ENCODE results near the gene UCK2.

DNA sequence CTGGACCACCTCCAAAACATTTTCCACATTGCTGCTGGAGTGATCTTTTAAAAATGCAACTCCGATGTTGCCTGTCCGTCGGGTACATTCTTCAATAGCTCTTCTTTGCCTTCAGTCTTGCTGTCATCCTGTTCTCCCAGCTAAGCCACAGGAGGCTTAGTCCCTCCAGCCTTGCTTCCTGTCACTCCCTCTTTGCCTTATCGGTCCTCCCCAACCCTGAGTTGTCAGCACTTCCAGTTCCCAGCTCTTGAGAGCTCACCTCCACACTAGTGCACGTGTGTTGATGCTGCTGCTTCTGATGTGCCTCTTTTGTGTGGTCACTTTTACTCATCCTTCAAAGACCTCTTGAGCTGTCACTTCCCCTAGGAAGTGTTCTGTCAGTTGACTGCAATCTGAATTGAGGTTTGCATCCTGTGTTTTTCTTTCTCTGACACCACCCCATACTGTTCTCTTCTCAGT is 15.3 kb downstream of the UCK2 start:
- TF ChIP-seq, protein P1, sequence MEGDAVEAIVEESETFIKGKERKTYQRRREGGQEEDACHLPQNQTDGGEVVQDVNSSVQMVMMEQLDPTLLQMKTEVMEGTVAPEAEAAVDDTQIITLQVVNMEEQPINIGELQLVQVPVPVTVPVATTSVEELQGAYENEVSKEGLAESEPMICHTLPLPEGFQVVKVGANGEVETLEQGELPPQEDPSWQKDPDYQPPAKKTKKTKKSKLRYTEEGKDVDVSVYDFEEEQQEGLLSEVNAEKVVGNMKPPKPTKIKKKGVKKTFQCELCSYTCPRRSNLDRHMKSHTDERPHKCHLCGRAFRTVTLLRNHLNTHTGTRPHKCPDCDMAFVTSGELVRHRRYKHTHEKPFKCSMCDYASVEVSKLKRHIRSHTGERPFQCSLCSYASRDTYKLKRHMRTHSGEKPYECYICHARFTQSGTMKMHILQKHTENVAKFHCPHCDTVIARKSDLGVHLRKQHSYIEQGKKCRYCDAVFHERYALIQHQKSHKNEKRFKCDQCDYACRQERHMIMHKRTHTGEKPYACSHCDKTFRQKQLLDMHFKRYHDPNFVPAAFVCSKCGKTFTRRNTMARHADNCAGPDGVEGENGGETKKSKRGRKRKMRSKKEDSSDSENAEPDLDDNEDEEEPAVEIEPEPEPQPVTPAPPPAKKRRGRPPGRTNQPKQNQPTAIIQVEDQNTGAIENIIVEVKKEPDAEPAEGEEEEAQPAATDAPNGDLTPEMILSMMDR (IDR thresholded peaks at IDR 0.05; ENCODE audit: low read length): no peak
- TF ChIP-seq EZH2 (optimal IDR thresholded peaks at IDR 0.05; ENCODE audit: low read depth, low read length): no peak

Data from MM.1S (cell line).